EH (cell line): ENCODE data around the gene PRELID1.
A peak's percentile ranks its signal among the peaks of the same experiment; 100 is the strongest.

Experiments
- DNase-seq: peaks from one replicate; pipeline ENCODE4 v3.0.0-alpha.2; 2015; ENCODE audit warnings: low read depth

Gene PRELID1

GRCh38 chr5:177314376-177315342 is 11.1 kb downstream of the PRELID1 start:
- DNase-seq, result no peak

- no peak for DNase-seq
These were observed 11.8 kb downstream of the PRELID1 start for GRCh38 chr5:177315411-177315810.

GRCh38 chr5:177316005-177316404 is 12.4 kb downstream of the PRELID1 start:
- DNase-seq, result no peak

GRCh38 chr5:177317959-177318377 is 14.4 kb downstream of the PRELID1 start:
- peak; percentile 77 for DNase-seq

GRCh38 chr5:177319913-177320588 is 16.5 kb downstream of the PRELID1 start:
- no peak for DNase-seq

GRCh38 chr5:177320879-177321278 is 17.3 kb downstream of the PRELID1 start:
- no peak for DNase-seq

GRCh38 chr5:177325868-177326381 is 22.3 kb downstream of the PRELID1 start:
- no peak for DNase-seq

GRCh38 chr5:177327539-177328522 is 24.2 kb downstream of the PRELID1 start:
- DNase-seq, result no peak

GRCh38 chr5:177328545-177329231 is 25.1 kb downstream of the PRELID1 start:
- DNase-seq, result no peak

- DNase-seq, result no peak
These were observed 26.3 kb downstream of the PRELID1 start for GRCh38 chr5:177329883-177330282.

- DNase-seq, result no peak
These were observed 27.6 kb downstream of the PRELID1 start for GRCh38 chr5:177330991-177331842.

GRCh38 chr5:177332031-177332895 is 28.7 kb downstream of the PRELID1 start:
- no peak for DNase-seq

GRCh38 chr5:177332896-177333260 is 29.3 kb downstream of the PRELID1 start:
- DNase-seq, result no peak

- DNase-seq, result no peak
These were observed 30.0 kb downstream of the PRELID1 start for GRCh38 chr5:177333420-177334154.

GRCh38 chr5:177334155-177334551 is 30.6 kb downstream of the PRELID1 start:
- no peak for DNase-seq

- DNase-seq, result no peak
These were observed 31.4 kb downstream of the PRELID1 start for GRCh38 chr5:177334781-177335700.

GRCh38 chr5:177335701-177336065 is 32.1 kb downstream of the PRELID1 start:
- DNase-seq, result no peak
